Dermis blood vessel endothelial cell (primary cell): ENCODE results near the gene PARP15. TPM values are rescaled to one million over a fixed set of nuclear protein-coding genes. Genes with fewer than 3 reads are reported as not detected.
"Not testable (repeated sequence)": the region's sequence is repeated elsewhere in the genome, so short reads cannot be mapped to it uniquely, and the experiment has no call there.

ENCODE experiments used
- DNase-seq: peaks from one replicate; pipeline ENCODE4 v3.0.0; 2010
- total RNA-seq: library from RNA; depleted of rRNA; stranded (reverse); fragments of >200 nt; gene quantifications from 2 replicates; pipeline ENCODE4 v1.2.3, GENCODE V29; 2014

Gene PARP15
- total RNA-seq: 0.17 and 0.47 TPM in 2 replicates

DNA sequence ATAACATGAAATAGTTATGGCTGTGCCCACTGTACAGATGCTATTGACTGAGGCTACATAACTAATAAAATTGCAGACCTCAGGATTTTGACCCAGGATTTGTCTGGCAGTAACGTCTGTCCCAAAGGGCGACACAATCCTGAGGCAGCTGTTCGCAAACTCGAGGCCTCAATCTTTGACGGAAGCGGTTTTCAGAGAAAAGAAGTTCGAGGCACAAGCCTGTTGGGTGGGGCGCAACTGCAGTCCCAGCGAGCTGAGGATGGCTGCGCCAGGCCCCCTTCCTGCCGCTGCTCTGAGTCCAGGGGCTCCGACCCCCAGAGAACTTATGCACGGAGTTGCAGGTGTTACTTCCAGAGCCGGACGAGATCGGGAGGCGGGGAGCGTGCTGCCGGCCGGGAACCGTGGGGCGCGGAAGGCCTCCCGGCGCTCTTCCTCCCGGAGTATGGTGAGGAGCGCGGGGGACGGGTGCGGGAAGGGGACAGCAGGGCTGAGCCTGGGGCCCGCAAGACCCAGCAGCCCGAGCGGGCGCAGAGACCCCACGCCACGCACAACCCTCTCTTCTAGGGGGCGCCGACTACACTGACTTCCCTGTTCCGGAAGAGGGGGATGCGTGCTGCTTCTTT lies at the start of gene PARP15:
PARP15 (plus strand) TSS at position 242 of the 623 bp plus-strand sequence; CDS start at position 260, 18 bp downstream.
- DNase-seq: peak; percentile 37

DNA sequence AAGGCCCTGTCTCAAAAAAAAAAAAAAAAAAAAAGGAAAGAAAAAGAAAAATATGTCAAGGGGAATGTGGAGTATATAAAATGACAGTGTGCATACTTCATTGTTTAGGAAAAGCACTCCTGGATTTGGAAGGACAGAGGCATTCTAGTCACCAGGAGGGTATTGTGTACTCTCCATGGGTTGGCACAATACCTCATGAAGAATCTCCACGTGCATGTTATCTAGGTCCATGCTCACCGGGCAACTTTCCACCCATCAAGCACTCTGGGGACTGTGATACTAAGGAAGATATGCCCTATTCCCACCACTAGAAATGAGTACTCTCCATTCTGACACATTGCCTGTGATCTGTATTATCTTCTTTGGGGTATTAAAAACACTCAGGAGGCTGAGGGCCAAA lies 47.3 kb upstream of the PARP15 start:
- no peak for DNase-seq

DNA sequence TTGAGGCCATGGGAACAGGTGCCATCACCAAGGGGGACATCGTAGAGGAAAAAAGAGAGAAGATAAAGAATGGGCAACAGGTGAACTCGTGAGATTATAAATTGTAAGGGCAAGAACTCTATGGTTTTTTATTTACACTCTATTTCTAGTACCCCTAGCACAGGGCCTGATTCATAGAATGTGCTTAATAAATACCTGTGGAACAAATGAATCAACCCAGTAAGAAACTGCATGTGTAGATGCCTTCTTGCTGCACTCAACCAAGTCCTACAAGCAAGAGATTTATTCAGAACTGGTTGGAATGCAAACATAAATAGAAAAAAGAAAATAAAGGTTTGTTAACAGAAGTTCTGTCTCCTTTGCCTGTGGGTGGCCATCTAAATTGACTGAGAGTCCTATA lies 44.0 kb upstream of the PARP15 start:
- no peak for DNase-seq

DNA sequence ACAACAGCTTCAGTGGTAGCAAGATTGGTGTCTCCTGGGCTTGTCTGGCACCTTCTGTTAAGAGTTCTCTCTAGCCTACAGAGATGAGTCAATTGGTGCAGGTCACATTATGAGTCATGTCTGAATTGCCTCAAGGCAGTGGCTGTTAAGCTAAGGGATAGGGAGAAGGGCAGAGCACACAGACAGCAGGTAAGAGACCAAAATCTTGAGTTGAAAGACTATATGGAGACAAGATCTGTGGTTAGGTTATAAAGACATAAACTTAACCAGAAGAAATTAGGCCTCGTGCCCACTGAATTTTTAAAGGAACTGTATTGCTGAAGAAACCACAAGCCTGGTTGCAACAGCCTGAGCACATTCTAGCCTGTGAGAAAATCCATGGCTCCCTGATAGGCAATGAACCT lies 43.5 kb upstream of the PARP15 start:
- peak; percentile 22 for DNase-seq

DNA sequence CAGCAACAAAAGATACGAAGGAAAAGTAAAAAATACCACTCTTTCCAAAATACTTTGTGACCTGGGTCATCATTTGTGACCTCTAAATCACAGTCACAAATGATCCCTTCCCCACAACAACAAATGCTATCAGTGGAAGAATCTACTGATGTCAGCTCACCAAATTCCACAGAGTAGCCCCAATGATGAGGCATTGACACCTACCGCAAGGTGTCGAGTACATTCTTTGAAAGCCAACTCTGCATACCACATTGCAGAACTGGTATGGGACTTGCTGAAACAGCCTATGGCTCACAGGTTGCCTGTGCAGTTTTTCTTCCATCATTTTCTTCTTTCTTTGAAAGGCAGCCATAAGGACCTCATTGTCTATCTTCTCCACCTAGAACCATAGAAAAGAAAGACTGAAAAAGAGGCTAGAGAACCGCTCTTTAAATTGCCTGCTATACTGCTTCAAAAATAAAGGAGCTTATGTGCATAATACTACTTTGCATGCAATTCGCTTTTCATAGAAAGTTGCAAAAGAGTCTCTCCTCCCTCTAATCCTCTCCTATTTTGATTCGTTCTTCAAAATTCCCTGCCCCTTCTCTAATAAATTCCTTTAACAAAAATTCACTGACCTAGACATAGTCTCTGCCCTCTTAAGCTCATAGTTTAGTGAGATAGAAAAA lies 41.4 kb upstream of the PARP15 start:
- no peak for DNase-seq

DNA sequence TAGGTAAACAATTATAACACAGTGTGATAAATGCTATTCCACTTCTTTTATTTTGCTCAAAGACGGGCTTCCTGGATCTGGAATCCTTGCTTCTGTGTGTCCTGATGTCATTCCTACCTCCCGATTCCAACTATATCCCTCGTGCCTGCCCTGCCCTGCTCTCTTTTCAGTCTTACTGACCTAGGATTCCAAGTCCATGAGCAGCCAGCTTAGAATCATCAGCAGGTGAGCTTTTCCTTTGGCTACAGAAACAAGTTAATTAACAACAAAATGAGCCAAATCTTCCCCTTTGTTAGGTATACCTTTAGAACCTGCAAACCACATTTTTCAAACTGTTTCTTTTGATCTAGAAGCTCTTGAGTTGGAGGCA lies 40.8 kb upstream of the PARP15 start:
- DNase-seq: no peak

DNA sequence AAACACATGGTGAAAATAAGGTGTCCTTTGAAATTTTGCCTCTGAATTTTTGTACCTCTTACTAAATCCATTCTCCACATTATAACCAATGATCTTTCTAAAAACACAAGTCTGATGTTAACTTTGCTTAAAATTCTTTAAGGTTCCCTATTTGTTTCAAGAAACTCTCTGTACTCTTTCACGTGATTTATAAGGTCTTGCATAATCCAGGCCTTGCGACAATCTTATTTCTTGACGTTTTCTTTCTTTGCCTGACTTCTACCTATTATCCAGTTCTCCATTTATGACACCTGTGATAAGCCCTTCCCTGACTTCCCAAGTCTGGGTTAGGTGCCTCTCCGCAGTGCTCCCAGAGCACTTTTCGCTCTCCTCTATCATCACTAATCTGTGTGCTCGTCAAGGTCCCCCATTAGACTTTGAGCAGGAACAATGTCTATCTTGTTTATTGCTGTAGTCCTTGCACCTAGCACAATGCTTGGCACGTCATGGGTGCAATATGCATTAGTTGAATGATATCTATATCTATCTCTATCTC lies 38.4 kb upstream of the PARP15 start:
- no peak for DNase-seq

DNA sequence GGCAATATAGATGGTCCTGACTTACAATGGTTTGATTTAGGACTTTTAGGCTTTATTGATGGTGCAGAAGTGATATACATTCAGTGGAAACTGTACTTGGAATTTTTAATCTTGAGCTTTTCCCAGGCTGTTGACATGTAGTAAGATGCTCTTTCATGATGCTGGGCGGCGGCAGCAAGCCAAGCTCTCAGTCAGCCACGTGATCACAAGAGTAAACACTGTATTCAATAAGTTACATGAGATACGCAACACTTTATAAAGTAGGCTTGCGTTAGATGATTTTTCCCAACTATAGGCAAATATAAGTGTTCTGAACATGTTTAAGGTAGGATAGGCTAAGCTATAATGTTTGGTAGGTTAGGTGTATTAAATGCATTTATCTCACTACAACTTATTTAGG lies 31.3 kb upstream of the PARP15 start:
- DNase-seq: no peak

DNA sequence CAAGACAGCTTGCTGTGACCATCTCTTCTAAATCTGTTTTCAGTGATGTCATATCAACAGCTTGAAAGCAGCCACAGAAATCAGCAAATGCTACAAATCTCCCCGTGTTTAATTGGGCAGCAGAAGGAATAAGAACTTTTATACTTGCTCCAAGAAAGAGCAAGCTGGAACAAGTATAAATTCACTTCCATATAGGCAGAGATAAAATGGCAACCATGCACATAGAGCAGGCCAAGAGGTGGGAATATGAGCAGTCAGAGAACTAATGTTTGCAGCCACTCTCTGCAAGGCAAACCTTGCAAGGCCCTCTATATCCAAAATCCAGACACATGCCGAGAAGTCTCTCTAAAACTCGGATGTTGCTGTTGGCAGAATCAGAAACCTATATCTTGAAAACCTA lies 29.4 kb upstream of the PARP15 start:
- no peak for DNase-seq

DNA sequence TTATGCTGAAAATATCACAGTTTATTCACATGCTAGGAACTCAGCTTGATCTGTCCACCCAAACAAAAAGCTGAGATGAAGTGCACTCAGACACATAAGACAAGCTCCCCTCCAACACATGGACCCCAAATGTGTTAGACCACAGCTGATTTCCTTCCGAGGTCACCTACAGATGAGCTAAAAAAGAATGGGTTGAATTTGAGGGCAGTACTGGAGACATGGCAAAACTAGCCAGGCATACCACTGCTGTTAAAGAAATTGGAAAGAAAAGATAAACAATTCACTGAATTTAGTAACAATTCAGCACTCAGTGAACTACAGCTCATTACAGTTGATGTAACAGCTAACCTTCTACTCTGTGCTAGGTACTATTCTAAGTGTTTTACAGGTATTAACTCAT lies 28.8 kb upstream of the PARP15 start:
- DNase-seq: no peak

DNA sequence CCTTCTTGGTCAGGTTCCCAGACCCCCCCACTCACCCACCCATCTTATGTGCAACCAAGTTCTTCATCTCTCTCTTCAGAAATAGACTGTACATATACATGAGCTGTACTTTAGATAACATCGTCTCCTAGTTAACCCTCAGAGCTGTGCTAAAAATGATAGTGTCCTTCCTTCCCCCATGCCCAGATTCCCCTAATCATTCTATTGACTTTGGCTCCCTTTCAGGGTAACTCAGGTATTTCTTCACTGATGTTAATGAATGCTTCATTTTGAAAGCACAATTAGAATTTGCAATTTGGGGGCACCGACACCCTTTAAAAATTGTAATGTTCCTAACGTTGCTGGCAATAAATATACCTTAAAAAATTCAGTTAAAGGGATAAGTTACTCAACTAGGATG lies 24.3 kb upstream of the PARP15 start:
- no peak for DNase-seq

DNA sequence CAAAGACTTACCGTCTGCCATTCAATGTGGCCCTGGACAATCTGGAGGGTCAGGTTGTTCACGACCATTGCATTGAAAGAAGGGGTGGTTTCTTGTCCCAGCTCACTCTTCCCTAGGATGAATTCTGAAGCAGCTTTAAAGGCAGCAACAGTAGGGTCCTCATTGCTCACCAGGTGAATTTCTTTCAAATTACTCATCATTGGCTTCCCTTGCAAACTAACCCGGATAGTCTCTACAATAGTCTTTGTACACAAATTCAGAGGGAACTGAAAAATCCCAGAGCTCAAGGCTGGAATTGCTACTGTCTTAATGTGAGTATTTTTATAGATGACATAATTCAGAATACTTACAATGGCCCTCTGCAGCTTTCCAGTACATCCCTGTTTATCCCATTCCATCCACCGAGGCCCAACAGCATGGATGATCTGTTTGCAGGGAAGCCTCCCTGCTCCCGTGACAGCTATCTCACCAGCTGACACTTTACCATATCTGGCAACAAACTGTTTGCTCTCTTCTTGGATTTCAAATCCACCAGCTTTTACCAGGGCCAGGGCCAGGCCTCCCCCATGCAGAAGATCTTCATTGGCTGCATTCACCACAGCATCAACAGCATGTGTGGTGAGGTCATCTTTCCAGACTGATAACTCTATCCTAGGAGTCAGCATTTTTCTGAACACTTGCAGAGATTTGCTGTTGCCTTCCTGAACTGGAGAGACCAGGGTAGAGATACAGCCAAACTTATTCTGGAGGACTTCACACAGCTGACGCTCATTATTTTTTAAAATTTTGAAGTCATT lies 22.0 kb upstream of the PARP15 start:
- DNase-seq: no peak

DNA sequence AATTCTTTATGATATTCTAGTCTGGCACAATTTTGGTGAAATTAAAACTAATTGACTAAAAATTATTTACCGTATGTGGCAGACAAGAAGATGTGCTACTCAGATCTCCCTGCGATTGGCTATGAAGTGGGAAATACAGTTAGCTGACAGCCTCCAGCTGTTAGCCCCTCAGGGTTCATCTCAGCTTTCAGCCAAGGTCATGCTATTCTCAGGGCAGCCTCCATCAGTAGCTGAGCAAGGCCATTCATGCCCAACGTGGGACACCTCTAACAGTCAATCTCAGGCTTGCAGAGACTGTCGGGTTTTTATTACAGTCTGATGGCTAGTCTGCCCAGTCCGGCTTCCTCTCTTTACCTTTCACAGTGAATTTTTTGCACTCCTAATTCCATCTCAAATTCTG lies 20.1 kb upstream of the PARP15 start:
- DNase-seq: no peak

DNA sequence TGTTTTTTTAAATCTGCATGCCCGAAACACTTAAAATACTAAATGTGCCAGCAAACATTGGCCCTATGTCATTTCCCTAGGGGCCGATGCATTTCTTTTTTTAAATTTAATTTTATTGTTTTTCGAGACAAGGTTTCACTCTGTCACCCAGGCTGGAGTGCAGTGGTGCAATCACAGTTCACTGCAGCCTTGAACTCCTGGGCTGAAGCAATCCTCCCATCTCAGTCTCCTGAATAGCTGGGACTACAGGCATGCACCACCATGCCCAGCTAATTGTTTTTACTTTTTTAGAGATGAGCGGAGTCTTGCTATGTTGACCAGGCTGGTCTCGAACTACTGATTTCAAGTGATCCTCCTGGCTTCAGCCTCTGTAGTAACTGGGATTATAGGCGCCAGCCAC lies 18.8 kb upstream of the PARP15 start:
- DNase-seq: no peak

DNA sequence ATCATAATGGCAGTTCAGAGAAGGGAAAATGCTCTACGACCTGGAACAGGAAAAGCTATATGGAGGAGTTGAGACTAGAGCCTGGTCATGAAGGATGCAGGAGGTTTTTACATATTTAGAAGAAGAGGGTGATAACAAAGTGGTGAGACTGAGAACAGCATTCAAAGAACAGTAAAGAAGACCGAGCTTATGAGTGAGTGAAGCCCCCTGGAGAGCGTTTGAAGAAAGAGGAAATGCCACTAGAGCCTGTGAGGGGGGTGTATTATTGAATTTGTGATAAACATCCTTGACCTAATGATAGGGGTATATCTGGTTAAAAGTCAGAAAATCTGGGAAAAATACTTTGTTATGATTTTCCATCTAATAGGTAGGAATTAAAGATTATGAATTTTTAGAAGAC lies 17.5 kb upstream of the PARP15 start:
- no peak for DNase-seq

DNA sequence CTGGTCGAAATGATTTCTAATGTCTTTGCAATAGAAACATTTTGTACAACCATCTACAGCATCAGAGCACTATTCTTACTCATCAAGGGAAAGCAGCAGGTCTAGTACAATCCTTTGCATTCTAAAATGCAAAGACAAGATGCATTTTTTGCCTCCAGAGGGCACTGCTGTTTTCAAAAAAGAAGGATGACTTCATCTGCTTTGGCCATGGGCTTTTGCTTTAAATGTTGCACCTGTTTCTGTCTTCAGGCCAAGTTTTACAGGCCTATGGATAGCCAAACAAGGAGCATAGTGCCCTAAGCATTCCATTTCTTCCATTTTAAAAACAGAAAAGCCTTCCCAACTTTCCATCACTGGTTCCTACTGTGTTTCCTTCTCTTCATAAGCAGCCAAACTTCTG lies 16.8 kb upstream of the PARP15 start:
- DNase-seq: peak; percentile 80

DNA sequence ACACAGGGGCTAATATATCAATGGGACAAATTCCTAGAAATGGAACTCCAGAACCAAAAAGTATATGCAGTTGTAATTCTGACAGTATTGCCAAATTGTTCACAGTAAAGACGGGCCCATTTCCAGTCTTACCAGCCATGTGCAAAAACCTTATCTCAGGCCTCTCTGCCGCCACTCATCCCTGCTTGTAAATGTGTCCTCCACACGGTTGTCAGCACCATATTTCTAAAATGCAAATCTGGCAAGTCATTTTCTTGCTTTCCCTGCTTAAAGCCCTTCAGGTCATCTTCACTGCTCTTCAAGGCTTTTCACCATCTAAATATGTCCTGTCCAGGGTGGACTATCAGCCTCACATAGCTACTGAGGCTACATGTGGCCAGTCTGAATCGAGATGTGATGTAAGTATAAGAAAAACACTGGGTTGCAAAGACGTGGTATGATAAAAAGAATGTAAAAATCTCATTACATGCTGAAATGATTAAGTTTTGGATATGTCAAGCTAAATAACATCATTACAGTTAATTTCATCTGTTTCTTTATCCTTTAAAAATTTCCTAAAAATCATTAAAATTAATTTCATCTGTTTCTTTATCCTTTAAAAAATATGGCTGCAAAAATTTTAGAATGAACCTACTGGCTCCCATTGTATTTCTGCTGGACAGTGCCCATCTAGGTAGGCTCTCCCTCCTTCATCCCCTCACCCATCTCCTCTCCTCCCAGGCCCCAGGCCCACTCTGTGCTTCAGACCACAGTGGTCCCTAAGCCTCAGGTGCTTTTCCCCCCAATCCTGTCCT lies 14.3 kb upstream of the PARP15 start:
- no peak for DNase-seq

DNA sequence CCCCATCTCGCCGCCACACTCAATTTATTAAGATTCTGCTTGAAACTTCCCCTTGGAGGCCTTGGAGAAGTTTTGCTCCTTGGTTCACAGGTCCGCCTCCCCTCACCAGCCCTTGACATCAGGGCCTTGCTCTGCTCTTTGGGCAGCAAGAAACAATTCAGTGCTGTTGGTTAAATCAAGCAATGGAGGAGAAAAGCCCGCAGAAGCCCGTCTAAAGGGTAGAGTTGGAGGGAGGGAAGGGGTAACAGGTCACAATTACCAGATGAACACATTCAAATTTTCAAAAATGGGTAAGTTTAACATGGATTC lies 13.8 kb upstream of the PARP15 start:
- peak; percentile 27 for DNase-seq

DNA sequence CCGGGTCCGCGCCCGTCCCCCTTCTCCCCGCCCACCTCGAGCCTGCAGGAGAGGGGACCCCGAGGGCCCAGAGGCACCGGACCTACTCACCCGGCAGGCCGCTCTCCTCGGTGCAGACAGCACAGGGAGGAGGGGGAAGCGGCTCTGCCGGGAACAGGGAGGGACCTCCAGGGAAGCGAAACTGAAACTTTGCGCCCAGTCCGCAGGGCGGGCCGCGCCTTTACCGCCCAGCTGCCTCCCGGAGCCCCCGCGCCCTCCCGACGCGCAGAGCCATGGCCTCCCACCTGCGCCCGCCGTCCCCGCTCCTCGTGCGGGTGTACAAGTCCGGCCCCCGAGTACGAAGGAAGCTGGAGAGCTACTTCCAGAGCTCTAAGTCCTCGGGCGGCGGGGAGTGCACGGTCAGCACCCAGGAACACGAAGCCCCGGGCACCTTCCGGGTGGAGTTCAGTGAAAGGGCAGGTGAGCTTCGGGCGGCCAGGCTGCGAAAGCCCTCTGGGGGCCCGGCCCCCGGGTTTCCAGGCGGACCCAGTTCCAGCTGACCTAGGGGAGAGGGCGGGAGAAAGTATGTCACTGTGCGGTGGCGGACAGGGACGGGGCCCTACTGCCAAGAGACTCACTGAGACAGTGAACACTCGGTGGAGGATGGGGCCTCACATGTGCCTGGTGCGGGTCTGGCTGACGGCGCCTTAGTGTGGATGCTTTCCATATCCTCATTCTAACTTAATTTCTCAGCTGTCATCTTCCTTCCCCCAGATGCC lies 13.1 kb upstream of the PARP15 start, which contains the start of the genes DTX3L and PARP9:
DTX3L (plus strand) TSS at position 184 of the 758 bp plus-strand sequence; CDS start at position 273, 89 bp downstream.
PARP9 (minus strand) TSS at position 146 of the 758 bp plus-strand sequence. CDS start 4,680 bp downstream, outside the sequence.
- DNase-seq: peak; percentile 84

DNA sequence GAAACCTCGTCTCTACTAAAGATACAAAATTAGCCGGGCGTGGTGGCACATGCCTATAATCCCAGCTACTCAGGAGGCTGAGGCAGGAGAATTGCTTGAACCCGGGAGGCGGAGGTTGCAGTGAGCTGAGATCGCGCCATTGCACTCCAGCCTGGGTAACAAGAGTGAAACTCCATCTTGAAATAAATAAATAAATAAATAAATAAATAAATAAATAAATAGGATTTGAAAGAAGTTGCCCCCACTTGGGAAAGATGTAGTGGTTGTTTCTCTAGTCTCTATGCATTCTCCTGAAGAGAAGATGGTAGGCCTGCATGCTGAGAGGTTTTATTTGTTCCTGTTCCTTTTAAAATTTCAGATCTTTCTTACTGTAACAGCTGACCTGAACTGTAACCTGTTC lies 9.3 kb upstream of the PARP15 start:
- not testable (repeated sequence) for DNase-seq

DNA sequence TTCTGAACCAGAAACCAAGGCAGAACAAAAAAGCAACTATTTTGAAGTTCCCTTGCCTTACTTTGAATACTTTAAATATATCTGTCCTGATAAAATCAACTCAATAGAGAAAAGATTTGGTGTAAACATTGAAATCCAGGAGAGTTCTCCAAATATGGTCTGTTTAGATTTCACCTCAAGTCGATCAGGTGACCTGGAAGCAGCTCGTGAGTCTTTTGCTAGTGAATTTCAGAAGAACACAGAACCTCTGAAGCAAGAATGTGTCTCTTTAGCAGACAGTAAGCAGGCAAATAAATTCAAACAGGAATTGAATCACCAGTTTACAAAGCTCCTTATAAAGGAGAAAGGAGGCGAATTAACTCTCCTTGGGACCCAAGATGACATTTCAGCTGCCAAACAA lies 8.7 kb upstream of the PARP15 start:
- DNase-seq: no peak

DNA sequence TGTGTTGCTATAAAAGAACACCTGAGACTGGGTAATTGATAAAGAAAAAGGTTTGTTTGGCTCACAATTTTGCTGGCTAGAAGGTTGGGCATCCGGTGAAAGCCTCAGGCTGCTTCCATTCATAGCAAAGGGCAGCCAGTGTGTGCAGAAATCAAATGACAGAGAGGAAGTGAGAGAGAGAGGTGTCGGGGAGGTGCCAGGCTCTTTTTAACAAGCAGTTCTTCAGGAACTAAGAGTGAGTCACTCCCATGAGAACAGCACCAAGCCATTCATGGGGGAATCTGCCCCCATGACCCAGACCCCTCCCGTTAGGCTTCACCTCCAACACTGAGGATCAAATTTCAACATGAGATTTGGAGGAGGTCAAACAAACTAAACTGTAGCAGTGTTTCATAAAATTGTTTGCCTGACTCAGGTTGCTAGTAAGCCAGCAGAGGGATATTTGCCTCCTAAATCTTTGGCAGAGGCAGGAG lies 4.5 kb upstream of the PARP15 start:
- peak; percentile 61 for DNase-seq
